ENCODE data around the gene PELI3. TPM values are rescaled to one million over a fixed set of nuclear protein-coding genes. Genes with fewer than 3 reads are reported as not detected.

Gene PELI3
- total RNA-seq, 1 experiment from 2014 or later: 21.1 TPM

DNA sequence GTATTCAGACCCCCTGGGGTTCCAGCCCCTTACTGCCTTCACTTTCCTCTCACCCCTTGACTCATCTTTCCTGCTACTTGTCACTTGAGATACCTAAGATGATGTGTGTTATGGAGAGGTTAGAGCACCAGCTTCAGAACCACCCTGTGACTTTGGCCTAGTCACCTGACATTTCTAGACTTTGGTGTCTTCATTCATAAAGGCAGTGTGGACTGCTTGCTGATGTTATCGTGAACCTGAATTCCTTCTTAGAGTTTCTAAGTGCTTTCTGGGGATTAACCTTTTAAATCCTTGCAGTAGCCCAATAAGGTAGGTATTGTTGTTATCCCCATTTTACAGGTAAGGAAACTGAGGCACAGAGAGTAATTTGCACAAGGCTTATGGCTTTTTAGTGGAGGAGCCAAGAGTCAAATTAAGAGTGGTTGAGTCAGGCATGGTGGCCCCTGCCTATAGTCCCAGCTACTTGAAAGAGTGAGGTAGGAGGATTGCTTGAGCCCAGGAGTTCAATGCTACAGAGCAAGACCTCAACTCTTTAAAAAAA is 38.6 kb downstream of the PELI3 start:
- no peaks in the 10 kb centered on the region for H3K9me3 Mint-ChIP-seq (ENCODE audit: unreplicated experiment)
- H3K36me3 Mint-ChIP-seq (ENCODE audit: insufficient read depth, unreplicated experiment): peaks cover 26% of the 10 kb centered on the region
- DNase-seq: no peak
- intact Hi-C loops (cut with micrococcal nuclease; ENCODE audit: unreplicated experiment): no loop called here
- TF ChIP-seq, protein P1, sequence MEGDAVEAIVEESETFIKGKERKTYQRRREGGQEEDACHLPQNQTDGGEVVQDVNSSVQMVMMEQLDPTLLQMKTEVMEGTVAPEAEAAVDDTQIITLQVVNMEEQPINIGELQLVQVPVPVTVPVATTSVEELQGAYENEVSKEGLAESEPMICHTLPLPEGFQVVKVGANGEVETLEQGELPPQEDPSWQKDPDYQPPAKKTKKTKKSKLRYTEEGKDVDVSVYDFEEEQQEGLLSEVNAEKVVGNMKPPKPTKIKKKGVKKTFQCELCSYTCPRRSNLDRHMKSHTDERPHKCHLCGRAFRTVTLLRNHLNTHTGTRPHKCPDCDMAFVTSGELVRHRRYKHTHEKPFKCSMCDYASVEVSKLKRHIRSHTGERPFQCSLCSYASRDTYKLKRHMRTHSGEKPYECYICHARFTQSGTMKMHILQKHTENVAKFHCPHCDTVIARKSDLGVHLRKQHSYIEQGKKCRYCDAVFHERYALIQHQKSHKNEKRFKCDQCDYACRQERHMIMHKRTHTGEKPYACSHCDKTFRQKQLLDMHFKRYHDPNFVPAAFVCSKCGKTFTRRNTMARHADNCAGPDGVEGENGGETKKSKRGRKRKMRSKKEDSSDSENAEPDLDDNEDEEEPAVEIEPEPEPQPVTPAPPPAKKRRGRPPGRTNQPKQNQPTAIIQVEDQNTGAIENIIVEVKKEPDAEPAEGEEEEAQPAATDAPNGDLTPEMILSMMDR (IDR thresholded peaks at IDR 0.05; ENCODE audit: insufficient read depth in 1 of 2, low read depth in 1 of 2, low read length in 1 of 2, severe bottlenecking in 1 of 2, unreplicated experiment in 1 of 2): no peak
- no peaks in the 10 kb centered on the region for H3K4me1 Mint-ChIP-seq (ENCODE audit: low read depth, unreplicated experiment)
- H3K4me3 Mint-ChIP-seq (ENCODE audit: unreplicated experiment): no peak overlapping the region
- Histone ChIP-seq H3K36me3 (ENCODE audit: control insufficient read depth, insufficient read depth, low read length) (0 out of 2 replicates have a peak, but pooled peaks cover 1% of the 10 kb centered on the region), H3K4me1 (no peaks in the 10 kb centered on the region), H3K9me3 (no peaks in the 10 kb centered on the region), H3K27me3 (replicated peaks; ENCODE audit: control insufficient read depth, insufficient read depth, low read length) (no peaks in the 10 kb centered on the region), H3K4me3 (ENCODE audit: low read depth, low read length) (no peak overlapping the region)
- no peaks in the 10 kb centered on the region for H3K27me3 Mint-ChIP-seq (ENCODE audit: insufficient read depth, unreplicated experiment)
- H3K27ac Mint-ChIP-seq (ENCODE audit: unreplicated experiment): no peak overlapping the region
- no TSS peak for BruUV-seq (replicated peaks)
- ChIA-PET POLR2A (interaction anchor here (0.6 kb wide), 1 partner anchor 8 kb away, joined by 3 read pairs; no protein-coding TSS in a partner anchor), CTCF (no interaction called here)

DNA sequence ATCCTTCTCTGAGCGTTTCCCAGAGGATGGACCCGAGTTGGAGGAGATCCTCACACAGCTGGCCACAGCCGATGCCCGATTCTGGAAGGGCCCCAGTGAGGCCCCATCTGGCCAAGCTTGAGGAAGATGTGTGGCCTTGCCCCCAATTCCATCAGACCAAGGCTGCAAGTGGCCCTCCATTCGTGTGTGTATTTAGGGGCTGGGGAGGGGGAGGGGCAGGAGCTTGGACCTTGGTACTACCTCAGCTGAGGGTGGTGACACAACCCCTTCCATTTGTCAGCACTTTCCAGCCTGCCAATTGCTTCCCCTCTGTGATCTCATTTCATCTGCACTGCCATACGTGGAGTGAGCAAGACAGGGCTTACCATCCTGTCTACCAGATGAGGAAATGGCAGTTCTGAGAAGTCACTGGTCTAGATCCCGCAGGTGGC is 42.4 kb downstream of the PELI3 start:
- Histone ChIP-seq H3K27me3 (replicated peaks; ENCODE audit: control insufficient read depth, insufficient read depth, low read length) (no peaks in the 10 kb centered on the region), H3K4me1 (peaks cover 5% of the 10 kb centered on the region), H3K9me3 (no peaks in the 10 kb centered on the region), H3K4me3 (ENCODE audit: low read depth, low read length) (no peak overlapping the region), H3K36me3 (ENCODE audit: control insufficient read depth, insufficient read depth, low read length) (0 out of 2 replicates have a peak, but pooled peaks cover 1% of the 10 kb centered on the region)
- H3K4me3 Mint-ChIP-seq (ENCODE audit: unreplicated experiment): no peak overlapping the region
- H3K27me3 Mint-ChIP-seq (ENCODE audit: insufficient read depth, unreplicated experiment): no peaks in the 10 kb centered on the region
- ChIA-PET POLR2A (interaction anchor here (1.0 kb wide), 1 partner anchor 107 kb away, joined by 3 read pairs; the partner anchor contains the start of gene RBM14), CTCF (no interaction called here)
- H3K9me3 Mint-ChIP-seq (ENCODE audit: unreplicated experiment): no peaks in the 10 kb centered on the region
- H3K4me1 Mint-ChIP-seq (ENCODE audit: low read depth, unreplicated experiment): peaks cover 8% of the 10 kb centered on the region
- no peak for DNase-seq
- no TSS peak for BruUV-seq (replicated peaks)
- peaks cover 13% of the 10 kb centered on the region for H3K36me3 Mint-ChIP-seq (ENCODE audit: insufficient read depth, unreplicated experiment)
- TF ChIP-seq, protein P1 (IDR thresholded peaks at IDR 0.05; ENCODE audit: insufficient read depth in 1 of 2, low read depth in 1 of 2, low read length in 1 of 2, severe bottlenecking in 1 of 2, unreplicated experiment in 1 of 2): no peak
- intact Hi-C loops (cut with micrococcal nuclease; ENCODE audit: unreplicated experiment): no loop called here
- peak overlapping the region; percentile 93 for H3K27ac Mint-ChIP-seq (ENCODE audit: unreplicated experiment)

DNA sequence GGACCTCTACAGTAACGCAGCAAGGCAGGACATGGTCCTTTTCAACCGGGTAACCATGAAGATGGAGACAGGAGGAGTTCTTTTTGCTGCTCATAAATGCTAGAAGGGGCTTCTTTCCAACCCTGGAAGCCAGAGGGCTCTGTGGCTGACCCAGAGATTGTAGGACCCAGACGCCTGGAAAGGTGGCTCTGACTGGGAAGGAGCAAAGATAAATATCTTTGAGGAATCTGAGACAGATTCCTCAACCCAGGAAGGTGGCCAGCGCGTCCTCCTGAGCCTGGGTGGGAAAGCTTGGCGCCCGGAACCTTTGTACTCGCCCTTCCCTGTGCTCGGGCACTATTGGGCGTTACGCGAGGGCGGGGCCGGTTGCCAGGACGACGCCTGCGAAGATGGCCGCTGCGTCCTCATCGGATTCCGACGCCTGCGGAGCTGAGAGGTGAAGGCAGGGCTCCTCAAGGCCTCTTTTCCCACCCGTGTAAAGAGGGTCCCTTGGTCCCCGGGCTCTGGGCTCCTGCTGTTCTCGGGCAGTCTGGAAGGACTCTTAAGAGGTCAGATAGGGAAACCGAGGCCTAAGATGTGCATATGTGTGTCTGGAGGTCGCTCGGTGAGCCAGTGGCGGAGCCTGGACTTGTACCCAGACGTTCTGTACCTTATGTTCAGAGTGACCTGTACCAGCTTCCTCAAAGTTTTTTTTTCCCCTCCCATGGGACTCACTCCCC is 43.7 kb downstream of the PELI3 start, which contains the start of gene BBS1:
Gene BBS1 (plus strand): TSS at position 365 of the 719 bp plus-strand sequence. CDS start 25 bp downstream, at position 390.
- no peaks in the 10 kb centered on the region for H3K27me3 Mint-ChIP-seq (ENCODE audit: insufficient read depth, unreplicated experiment)
- no peaks in the 10 kb centered on the region for H3K9me3 ChIP-seq
- peak within 1 kb of the TSS; percentile 97 for H3K4me3 Mint-ChIP-seq (ENCODE audit: unreplicated experiment)
- ChIA-PET CTCF (interaction anchor here (0.6 to 1.1 kb wide), 5 partner anchors 19 to 168 kb away, joined by 3 to 6 read pairs (median 4); partner anchors contain the start of genes CCDC87 and CCS), POLR2A (interaction anchor here (0.6 to 1.4 kb wide), 4 partner anchors 30 to 168 kb away, joined by 4 to 6 read pairs (median 4); partner anchors contain the start of genes DPP3 and PELI3)
- H3K4me1 Mint-ChIP-seq (ENCODE audit: low read depth, unreplicated experiment): peaks cover 8% of the 10 kb centered on the region
- peaks cover 5% of the 10 kb centered on the region for H3K4me1 ChIP-seq
- no TSS peak for BruUV-seq (replicated peaks)
- no peaks in the 10 kb centered on the region for H3K9me3 Mint-ChIP-seq (ENCODE audit: unreplicated experiment)
- H3K27me3 ChIP-seq (replicated peaks; ENCODE audit: control insufficient read depth, insufficient read depth, low read length): no peaks in the 10 kb centered on the region
- TF ChIP-seq, protein P1 (IDR thresholded peaks at IDR 0.05; ENCODE audit: insufficient read depth in 1 of 2, low read depth in 1 of 2, low read length in 1 of 2, severe bottlenecking in 1 of 2, unreplicated experiment in 1 of 2): no peak
- DNase-seq: peak; percentile 94 to 96
- peak within 1 kb of the TSS; percentile 93 for H3K27ac Mint-ChIP-seq (ENCODE audit: unreplicated experiment)
- H3K36me3 Mint-ChIP-seq (ENCODE audit: insufficient read depth, unreplicated experiment): peaks cover 19% of the 10 kb centered on the region
- no peaks in the 10 kb centered on the region for H3K36me3 ChIP-seq (ENCODE audit: control insufficient read depth, insufficient read depth, low read length)
- intact Hi-C loops (cut with micrococcal nuclease; ENCODE audit: unreplicated experiment): loop anchor here (1.0 kb wide), 1 partner anchor 30 kb away; the partner anchor contains the start of gene DPP3
- H3K4me3 ChIP-seq (ENCODE audit: low read depth, low read length): peak within 1 kb of the TSS; percentile 52

All from Caco-2 (cell line).